GM21367 (cell line): ENCODE results near the gene UBE3C.
"Not testable (repeated sequence)": the region's sequence is repeated elsewhere in the genome, so short reads cannot be mapped to it uniquely, and the experiment has no call there.

Experiments
- ATAC-seq: cut with Tn5 transposase; IDR thresholded peaks from one replicate; pipeline ENCODE4 v1.9.1; 2021; ENCODE audit not compliant: unreplicated experiment

Gene UBE3C

GRCh38 chr7:157129907-157130460 lies 8.7 kb upstream of the UBE3C start:
- ATAC-seq = no peak

GRCh38 chr7:157130849-157131248 lies 7.9 kb upstream of the UBE3C start:
- ATAC-seq = not testable (repeated sequence)

GRCh38 chr7:157132796-157133195 lies 5.9 kb upstream of the UBE3C start:
- ATAC-seq = no peak

- ATAC-seq = no peak
Measured at GRCh38 chr7:157133304-157133703, 5.4 kb upstream of the UBE3C start.

GRCh38 chr7:157136372-157136771 lies 2.4 kb upstream of the UBE3C start:
- ATAC-seq = no peak

GRCh38 chr7:157138101-157138423 lies 664 bp upstream of the UBE3C start:
- ATAC-seq = no peak

- ATAC-seq = peak; percentile 48
Measured at GRCh38 chr7:157139111-157139809, 534 bp downstream of the UBE3C start.

GRCh38 chr7:157139810-157140510 lies 1.2 kb downstream of the UBE3C start:
- ATAC-seq = no peak

GRCh38 chr7:157140511-157140905 lies 1.8 kb downstream of the UBE3C start:
- ATAC-seq = no peak

- ATAC-seq = no peak
Measured at GRCh38 chr7:157141525-157142060, 2.9 kb downstream of the UBE3C start.

- ATAC-seq = no peak
Measured at GRCh38 chr7:157143788-157144187, 5.1 kb downstream of the UBE3C start.

GRCh38 chr7:157149317-157149716 lies 10.6 kb downstream of the UBE3C start:
- no peak for ATAC-seq

- no peak for ATAC-seq
Measured at GRCh38 chr7:157150882-157151281, 12.2 kb downstream of the UBE3C start.

- ATAC-seq = no peak
Measured at GRCh38 chr7:157151626-157152339, 13.1 kb downstream of the UBE3C start.

- ATAC-seq = no peak
Measured at GRCh38 chr7:157152391-157152937, 13.7 kb downstream of the UBE3C start.

- ATAC-seq = no peak
Measured at GRCh38 chr7:157153260-157153659, 14.5 kb downstream of the UBE3C start.

GRCh38 chr7:157155959-157156358 lies 17.2 kb downstream of the UBE3C start:
- no peak for ATAC-seq

GRCh38 chr7:157158400-157158799 lies 19.7 kb downstream of the UBE3C start:
- ATAC-seq = no peak

- not testable (repeated sequence) for ATAC-seq
Measured at GRCh38 chr7:157159537-157159936, 20.8 kb downstream of the UBE3C start.

- no peak for ATAC-seq
Measured at GRCh38 chr7:157160433-157160832, 21.7 kb downstream of the UBE3C start.

- ATAC-seq = no peak
Measured at GRCh38 chr7:157165987-157166386, 27.3 kb downstream of the UBE3C start.
